Body of pancreas (tissue), 4 donors: ENCODE measurements around the gene ANKRD35. TPM values are rescaled to one million over a fixed set of nuclear protein-coding genes. Genes with fewer than 3 reads are reported as not detected.
A peak's percentile ranks its signal among the peaks of the same experiment; 100 is the strongest.
"Not testable (repeated sequence)": the region's sequence is repeated elsewhere in the genome, so short reads cannot be mapped to it uniquely, and the experiment has no call there.

ENCODE experiments used
- ATAC-seq: fragments of 150-250 bp; one replicate; pipeline ENCODE4 v1.9.1; 2016
- DNase-seq, 4 donors: peaks; one replicate each; pipeline ENCODE4 v3.0.0-alpha.2; 2019
- H3K27ac ChIP-seq, 4 donors: fragments of 200-600 bp; sonication (generic); 1 replicate in 3 of 4; 2 replicates in 1 of 4; pipeline versions ENCODE4 v1.5.1 to v1.6.1; 2016 to 2019; ENCODE audit warnings: mild to moderate bottlenecking in 1 of 4, mixed read lengths in 1 of 4, moderate library complexity in 1 of 4
- H3K27me3 ChIP-seq, 2 donors: fragments of 200-600 bp; sonication (generic); one replicate each; pipeline ENCODE4 v1.6.0; 2016; ENCODE audit warnings: mild to moderate bottlenecking in 1 of 2
- H3K36me3 ChIP-seq, 2 donors: fragments of 200-600 bp; sonication (generic); replicated peaks in 1 of 2; 2 replicates each; pipeline ENCODE4 v1.5.1; 2016; ENCODE audit warnings: low read depth in 2 of 2; ENCODE audit not compliant: insufficient read depth in 1 of 2
- H3K4me1 ChIP-seq: fragments of 200-600 bp; sonication (generic); one replicate; pipeline ENCODE4 v1.6.0; 2016
- H3K4me3 ChIP-seq, 2 donors: fragments of 200-600 bp; sonication (generic); 1 replicate in 1 of 2; 2 replicates in 1 of 2; pipeline ENCODE4 v1.5.1; 2016 to 2019
- H3K9me3 ChIP-seq, 3 donors: fragments of 200-600 bp; sonication (generic); 1 replicate in 2 of 3; 2 replicates in 1 of 3; pipeline ENCODE4 v1.5.1; 2016
- CTCF ChIP-seq, 7 experiments: fragments of 450-650 bp in 4 of 7; fragments of 200-600 bp in 3 of 7; sonication (generic) in 3 of 7; IDR thresholded peaks; one replicate each; pipeline ENCODE4 v1.5.1; 2016 to 2019; ENCODE audit warnings: antibody characterized with exemption in 7 of 7
- POLR2A ChIP-seq, 3 donors: fragments of 450-650 bp; IDR thresholded peaks; one replicate each; pipeline ENCODE4 v1.6.1; 2016; ENCODE audit warnings: antibody characterized with exemption in 3 of 3, mild to moderate bottlenecking in 2 of 3
- WGBS, 2 donors: methylation state at CpG; one replicate each; pipeline ENCODE4 v1.1.5; 2017; 5-methylcytosine and 5-hydroxymethylcytosine counted together
- intact Hi-C: fragments of 100-400 bp; cut with DNase I; formaldehyde crosslinking; loops from one replicate; pipeline ENCODE4 v1.15.1; 2023
- total RNA-seq, 2 donors: library from RNA; depleted of rRNA; stranded (reverse); fragments of >200 nt; gene quantifications; one replicate each; pipeline ENCODE4 v1.1.0, GENCODE V29; 2016

ANKRD35 gene
- 1 to 10 TPM in 1 of 2 donors, under 1 TPM in 1; 0.26 to 1.3 TPM for total RNA-seq

GRCh38 chr1:145885738-145886287 lies at the start of gene ANKRD35:
TSS of gene ANKRD35 (minus strand) at chr1:145885866. CDS start at chr1:145885758, 108 bp downstream.
- no peaks in the 10 kb centered on the region for H3K36me3 ChIP-seq
- H3K4me1 ChIP-seq: peaks cover 21% of the 10 kb centered on the region
- H3K27me3 ChIP-seq: no peaks in the 10 kb centered on the region
- 1 to 2% methylated on average over 8 to 30 of the region's 36 CpGs for WGBS, 2 donors
- ATAC-seq (peak; percentile 92), DNase-seq (peak; percentile 75 to 89 (median 84))
- TF ChIP-seq CTCF (IDR thresholded peaks at IDR 0.05) (no peak), POLR2A (IDR thresholded peaks at IDR 0.05) (no peak)
- H3K9me3 ChIP-seq: no peaks in the 10 kb centered on the region
- no peak within 1 kb of the TSS for H3K27ac ChIP-seq
- H3K4me3 ChIP-seq: peak within 1 kb of the TSS; percentile 32 to 82
- intact Hi-C loops: no loop called here

- H3K27me3 ChIP-seq, H3K36me3 ChIP-seq, ATAC-seq, H3K27ac ChIP-seq, intact Hi-C loops, H3K4me1 ChIP-seq, H3K9me3 ChIP-seq, H3K4me3 ChIP-seq, DNase-seq: not testable (repeated sequence)
- 58 to 70% methylated on average over 9 of the region's 9 CpGs for WGBS, 2 donors
These were observed 46.9 kb upstream of the ANKRD35 start for GRCh38 chr1:145932522-145933009.

- WGBS, 2 donors: 50 to 55% methylated on average over 20 of the region's 20 CpGs
- H3K4me3 ChIP-seq: peak overlapping the region; percentile 70 to 95
- no peaks in the 10 kb centered on the region for H3K9me3 ChIP-seq
- no peaks in the 10 kb centered on the region for H3K36me3 ChIP-seq
- H3K27ac ChIP-seq: peak overlapping the region; percentile 83 to 97 (median 94)
- peaks cover 12% of the 10 kb centered on the region for H3K4me1 ChIP-seq
- intact Hi-C loops: no loop called here
- H3K27me3 ChIP-seq: no peaks in the 10 kb centered on the region
- no peak for DNase-seq
- TF ChIP-seq POLR2A (IDR thresholded peaks at IDR 0.05) (no peak), CTCF (IDR thresholded peaks at IDR 0.05) (no peak)
- no peak for ATAC-seq
These were observed 42.4 kb upstream of the ANKRD35 start for GRCh38 chr1:145927916-145928643.

GRCh38 chr1:145927063-145927886 lies 41.6 kb upstream of the ANKRD35 start, which contains the start of gene RBM8A:
TSS of gene RBM8A (minus strand) at chr1:145927484. CDS start at chr1:145927426, 58 bp downstream.
- Histone ChIP-seq H3K4me3 (peak within 1 kb of the TSS; percentile 70 to 95), H3K27me3 (no peaks in the 10 kb centered on the region), H3K27ac (peak within 1 kb of the TSS; percentile 83 to 97 (median 94)), H3K4me1 (peaks cover 12% of the 10 kb centered on the region), H3K9me3 (no peaks in the 10 kb centered on the region), H3K36me3 (no peaks in the 10 kb centered on the region)
- ATAC-seq (peak; percentile 99), DNase-seq (peak; percentile 95 to 98 (median 95))
- intact Hi-C loops: no loop called here
- 0% methylated on average over 28 to 41 of the region's 41 CpGs for WGBS, 2 donors
- TF ChIP-seq POLR2A (IDR thresholded peaks at IDR 0.05): peak; percentile 80 to 99 (median 98)
- TF ChIP-seq CTCF (IDR thresholded peaks at IDR 0.05): peak; percentile 27 to 76 (median 46)

- H3K9me3 ChIP-seq: no peaks in the 10 kb centered on the region
- TF ChIP-seq POLR2A (IDR thresholded peaks at IDR 0.05) (no peak), CTCF (IDR thresholded peaks at IDR 0.05) (no peak)
- DNase-seq: peak in 1 of 4 donors; percentile 10
- peak overlapping the region; percentile 83 to 97 (median 94) for H3K27ac ChIP-seq
- H3K36me3 ChIP-seq: no peaks in the 10 kb centered on the region
- peak; percentile 0 for ATAC-seq
- WGBS, 2 donors: 2 to 3% methylated on average over 19 of the region's 19 CpGs
- peaks cover 12% of the 10 kb centered on the region for H3K4me1 ChIP-seq
- H3K27me3 ChIP-seq: no peaks in the 10 kb centered on the region
- peak overlapping the region; percentile 70 to 95 for H3K4me3 ChIP-seq
- intact Hi-C loops: no loop called here
These were observed 41.0 kb upstream of the ANKRD35 start for GRCh38 chr1:145926686-145927062.
